NCI-H460 (cell line): Measurements from ENCODE around the gene EPHB2. TPM values are rescaled to one million over a fixed set of nuclear protein-coding genes. Genes with fewer than 3 reads are reported as not detected.

Source experiments
- DNase-seq: peaks from one replicate; pipeline ENCODE4 v3.0.0-alpha.2; 2016; ENCODE audit warnings: low read depth; ENCODE audit errors: extremely low read depth
- small RNA-seq, 2 experiments: library from RNA; depleted of rRNA; stranded (forward); fragments of <200 nt; gene quantifications; one replicate each; pipeline ENCODE3, GENCODE V24; 2014
- total RNA-seq: library from RNA; depleted of rRNA; stranded (reverse); fragments of >200 nt; shearing (Covaris generic); gene quantifications from 2 replicates; pipeline ENCODE4 v1.2.3, GENCODE V29; 2014; rRNA removed

EPHB2 gene
- total RNA-seq, 1 experiment from 2014 or later = 0.20 TPM

GRCh38 chr1:22963044-22963677 is 252.5 kb downstream of the EPHB2 start:
- DNase-seq = no peak

- DNase-seq = no peak
These were observed 255.7 kb downstream of the EPHB2 start for GRCh38 chr1:22966309-22966708.

GRCh38 chr1:22967833-22968232 is 257.2 kb downstream of the EPHB2 start:
- DNase-seq = no peak

- DNase-seq = no peak
These were observed 258.7 kb downstream of the EPHB2 start for GRCh38 chr1:22969304-22969709.

- no peak for DNase-seq
These were observed 259.5 kb downstream of the EPHB2 start for GRCh38 chr1:22970096-22970495.

Small RNAs within 50 kb of the gene (small RNA-seq; reads per million reads assigned to genes)
- gene MIR4253 (0 reads per million in 2 experiments), gene MIR4684 (0 reads per million in 2 experiments)

Other genes starting within 250 kb of the EPHB2 start
- gene EPHA8, start 147.3 kb upstream of the EPHB2 start, total RNA-seq = 1.1 and 1.3 TPM in 2 replicates
- not detected in 2 replicates for gene C1QA, start 74.2 kb upstream of the EPHB2 start, total RNA-seq
- gene C1QC, start 67.2 kb upstream of the EPHB2 start, total RNA-seq = not detected in 2 replicates
- gene C1QB, start 57.6 kb upstream of the EPHB2 start, total RNA-seq = not detected in 2 replicates